ENCODE data around the gene ISY1. TPM values are rescaled to one million over a fixed set of nuclear protein-coding genes. Genes with fewer than 3 reads are reported as not detected.
A peak's percentile ranks its signal among the peaks of the same experiment; 100 is the strongest.

The ISY1 gene
- total RNA-seq, 2 experiments from 2014 or later, result 60.7 to 61.7 TPM

- no peaks in the 10 kb centered on the region for H3K27me3 Mint-ChIP-seq
- H3K4me3 Mint-ChIP-seq, result no peak overlapping the region
- no peak for DNase-seq
- POLR2A ChIA-PET, result no interaction called here
- H3K9me3 Mint-ChIP-seq, result no peaks in the 10 kb centered on the region
- peaks cover 7% of the 10 kb centered on the region for H3K4me1 Mint-ChIP-seq (ENCODE audit: low read depth)
- H3K36me3 Mint-ChIP-seq, result peaks cover 30% of the 10 kb centered on the region
- intact Hi-C loops (cut with micrococcal nuclease), result no loop called here
- H3K27ac Mint-ChIP-seq, result no peak overlapping the region
- CTCF ChIA-PET, result interaction anchor here (1.3 to 1.9 kb wide), 2 partner anchors 10 to 117 kb away, joined by 3 to 5 read pairs; no protein-coding TSS in a partner anchor
These were observed 32.3 kb downstream of the ISY1 start for GRCh38 chr3:129128357-129129155.

GRCh38 chr3:129126726-129127280 lies 34.1 kb downstream of the ISY1 start:
- no peaks in the 10 kb centered on the region for H3K27me3 Mint-ChIP-seq
- ChIA-PET POLR2A (no interaction called here), CTCF (interaction anchor here (1.9 kb wide), 1 partner anchor 119 kb away, joined by 5 read pairs; no protein-coding TSS in a partner anchor)
- peaks cover 26% of the 10 kb centered on the region for H3K36me3 Mint-ChIP-seq
- H3K4me1 Mint-ChIP-seq (ENCODE audit: low read depth), result peaks cover 12% of the 10 kb centered on the region
- H3K9me3 Mint-ChIP-seq, result no peaks in the 10 kb centered on the region
- intact Hi-C loops (cut with micrococcal nuclease), result no loop called here
- no peak overlapping the region for H3K27ac Mint-ChIP-seq
- H3K4me3 Mint-ChIP-seq, result no peak overlapping the region
- no peak for DNase-seq

- CTCF ChIA-PET, result interaction anchor here (0.6 to 8.4 kb wide), 4 partner anchors 28 to 153 kb away, joined by 3 to 63 read pairs (median 6); no protein-coding TSS in a partner anchor
- intact Hi-C loops (cut with micrococcal nuclease), result loop anchor here (5.0 kb wide), 2 partner anchors 321 to 396 kb away; partner anchors contain the start of gene RAB7A
- POLR2A ChIA-PET, result interaction anchor here (5.8 kb wide), 1 partner anchor 59 kb away, joined by 29 read pairs; the partner anchor contains the start of gene CNBP
- Mint-ChIP-seq H3K27me3 (no peaks in the 10 kb centered on the region), H3K27ac (peak overlapping the region; percentile 58), H3K4me1 (ENCODE audit: low read depth) (peaks cover 16% of the 10 kb centered on the region), H3K9me3 (no peaks in the 10 kb centered on the region), H3K36me3 (peaks cover 29% of the 10 kb centered on the region), H3K4me3 (no peak overlapping the region)
- no peak for DNase-seq
These were observed 37.4 kb downstream of the ISY1 start for GRCh38 chr3:129123314-129124060.

- Mint-ChIP-seq H3K27ac (peak overlapping the region; percentile 58), H3K36me3 (peaks cover 35% of the 10 kb centered on the region), H3K27me3 (no peaks in the 10 kb centered on the region), H3K4me3 (peak overlapping the region; percentile 38), H3K4me1 (ENCODE audit: low read depth) (peaks cover 25% of the 10 kb centered on the region), H3K9me3 (no peaks in the 10 kb centered on the region)
- no peak for DNase-seq
- intact Hi-C loops (cut with micrococcal nuclease), result loop anchor here (5.0 kb wide), 2 partner anchors 320 to 395 kb away; partner anchors contain the start of gene RAB7A
- ChIA-PET CTCF (interaction anchor here (1.0 to 8.4 kb wide), 5 partner anchors 40 to 152 kb away, joined by 3 to 63 read pairs (median 8); no protein-coding TSS in a partner anchor), POLR2A (interaction anchor here (0.8 to 5.8 kb wide), 6 partner anchors 12 to 197 kb away, joined by 3 to 29 read pairs (median 10); partner anchors contain the start of genes CNBP and COPG1)
These were observed 38.4 kb downstream of the ISY1 start for GRCh38 chr3:129122412-129123011.

- H3K36me3 Mint-ChIP-seq, result peaks cover 35% of the 10 kb centered on the region
- peak; percentile 88 for DNase-seq
- peak within 1 kb of the TSS; percentile 98 for H3K27ac Mint-ChIP-seq
- intact Hi-C loops (cut with micrococcal nuclease), result loop anchor here (2.0 to 5.0 kb wide), 4 partner anchors 95 to 395 kb away; partner anchors contain the start of genes HMCES and RAB7A
- peaks cover 32% of the 10 kb centered on the region for H3K4me1 Mint-ChIP-seq (ENCODE audit: low read depth)
- ChIA-PET POLR2A (interaction anchor here (0.8 to 5.8 kb wide), 12 partner anchors 11 to 197 kb away, joined by 3 to 29 read pairs (median 4); partner anchors contain the start of genes CNBP and COPG1), CTCF (interaction anchor here (1.0 to 8.4 kb wide), 8 partner anchors 41 to 152 kb away, joined by 3 to 63 read pairs (median 7); partner anchors contain the start of gene COPG1)
- H3K9me3 Mint-ChIP-seq, result no peaks in the 10 kb centered on the region
- peak within 1 kb of the TSS; percentile 92 for H3K4me3 Mint-ChIP-seq
- H3K27me3 Mint-ChIP-seq, result no peaks in the 10 kb centered on the region
These were observed 39.0 kb downstream of the ISY1 start, which contains the start of gene RAB43 for GRCh38 chr3:129121792-129122411. Gene RAB43, minus strand, starts transcription at chr3:129121804. Its CDS starts 315 bp downstream, at chr3:129121489.

GRCh38 chr3:129121016-129121791 lies 39.7 kb downstream of the ISY1 start:
- H3K4me1 Mint-ChIP-seq (ENCODE audit: low read depth), result peaks cover 38% of the 10 kb centered on the region
- intact Hi-C loops (cut with micrococcal nuclease), result loop anchor here (2.0 to 5.0 kb wide), 4 partner anchors 94 to 394 kb away; partner anchors contain the start of genes HMCES and RAB7A
- ChIA-PET CTCF (interaction anchor here (1.0 to 8.4 kb wide), 8 partner anchors 41 to 441 kb away, joined by 3 to 63 read pairs (median 7); partner anchors contain the start of gene COPG1), POLR2A (interaction anchor here (0.6 to 5.8 kb wide), 19 partner anchors 9 to 195 kb away, joined by 3 to 29 read pairs (median 5); partner anchors contain the start of genes CNBP and COPG1)
- H3K4me3 Mint-ChIP-seq, result peak overlapping the region; percentile 92
- H3K27me3 Mint-ChIP-seq, result no peaks in the 10 kb centered on the region
- H3K27ac Mint-ChIP-seq, result peak overlapping the region; percentile 98
- peak; percentile 65 for DNase-seq
- H3K36me3 Mint-ChIP-seq, result peaks cover 38% of the 10 kb centered on the region
- H3K9me3 Mint-ChIP-seq, result no peaks in the 10 kb centered on the region

- intact Hi-C loops (cut with micrococcal nuclease), result loop anchor here (1.0 to 5.0 kb wide), 9 partner anchors 8 to 393 kb away; partner anchors contain the start of genes CNBP, HMCES, IFT122 and ISY1
- POLR2A ChIA-PET, result interaction anchor here (0.6 to 5.8 kb wide), 19 partner anchors 8 to 196 kb away, joined by 3 to 29 read pairs (median 5); partner anchors contain the start of genes CNBP and COPG1
- CTCF ChIA-PET, result interaction anchor here (1.4 to 8.4 kb wide), 8 partner anchors 42 to 440 kb away, joined by 3 to 63 read pairs (median 12); partner anchors contain the start of gene COPG1
- H3K4me3 Mint-ChIP-seq, result peak overlapping the region; percentile 92
- peak; percentile 97 for DNase-seq
- no peaks in the 10 kb centered on the region for H3K27me3 Mint-ChIP-seq
- H3K27ac Mint-ChIP-seq, result peak overlapping the region; percentile 98
- H3K4me1 Mint-ChIP-seq (ENCODE audit: low read depth), result peaks cover 43% of the 10 kb centered on the region
- H3K36me3 Mint-ChIP-seq, result peaks cover 38% of the 10 kb centered on the region
- H3K9me3 Mint-ChIP-seq, result no peaks in the 10 kb centered on the region
These were observed 40.4 kb downstream of the ISY1 start for GRCh38 chr3:129120254-129121004.

GRCh38 chr3:129119365-129120100 lies 41.3 kb downstream of the ISY1 start:
- POLR2A ChIA-PET, result interaction anchor here (0.6 to 5.8 kb wide), 11 partner anchors 11 to 197 kb away, joined by 3 to 29 read pairs (median 7); partner anchors contain the start of genes CNBP and COPG1
- Mint-ChIP-seq H3K4me3 (peak overlapping the region; percentile 92), H3K27ac (peak overlapping the region; percentile 98), H3K36me3 (peaks cover 42% of the 10 kb centered on the region), H3K27me3 (no peaks in the 10 kb centered on the region), H3K4me1 (ENCODE audit: low read depth) (peaks cover 50% of the 10 kb centered on the region), H3K9me3 (no peaks in the 10 kb centered on the region)
- CTCF ChIA-PET, result interaction anchor here (1.0 to 8.4 kb wide), 6 partner anchors 43 to 149 kb away, joined by 3 to 63 read pairs (median 20); no protein-coding TSS in a partner anchor
- DNase-seq, result peak; percentile 56
- intact Hi-C loops (cut with micrococcal nuclease), result loop anchor here (1.0 to 5.0 kb wide), 10 partner anchors 7 to 392 kb away; partner anchors contain the start of genes CNBP, HMCES, IFT122 and ISY1
